AG04450 (cell line): ENCODE results near the gene C1orf174. TPM values are rescaled to one million over a fixed set of nuclear protein-coding genes. Genes with fewer than 3 reads are reported as not detected.

Experiments
- CTCF ChIA-PET: fragments of 300-600, 350-600 bp; formaldehyde crosslinking; extraction: SDS; loops from one replicate; lab custom pipeline; 2022; ENCODE audit warnings: antibody characterized with exemption, inconsistent platforms; lab: Charles Lee
- POLR2A ChIA-PET: fragments of 350-600 bp; formaldehyde crosslinking; extraction: SDS; loops from one replicate; lab custom pipeline; 2021; ENCODE audit warnings: antibody characterized with exemption, inconsistent platforms; lab: Yijun Ruan, JAX
- DNase-seq: peaks from one replicate; pipeline ENCODE4 v3.0.0-alpha.2; 2011; ENCODE audit warnings: low read depth, low spot score
- H3K27ac ChIP-seq: one replicate; pipeline ENCODE4 v1.5.1; 2012; ENCODE audit warnings: low read depth, low read length, control low read depth
- H3K27me3 ChIP-seq: one replicate; pipeline ENCODE4 v1.6.0; 2012; ENCODE audit warnings: low read length; ENCODE audit not compliant: control insufficient read depth, insufficient read depth
- H3K4me3 ChIP-seq: 2 replicates; pipeline ENCODE4 v1.5.1; 2011; ENCODE audit warnings: mild to moderate bottlenecking, low read depth, low read length, control low read depth
- H3K9me3 ChIP-seq: 2 replicates; pipeline ENCODE4 v1.5.1; 2012; ENCODE audit warnings: low read length; ENCODE audit not compliant: control insufficient read depth, insufficient read depth
- polyA plus RNA-seq: library from polyadenylated mRNA; depleted of rRNA; stranded (reverse); fragments of >200 nt; gene quantifications from 2 replicates; pipeline ENCODE4 v1.2.3, GENCODE V29; 2011
- TF ChIP-seq, protein P1 (sequence below): IDR thresholded peaks from 2 replicates; pipeline ENCODE4 v1.5.1; 2011; ENCODE audit warnings: low read depth, low read length, control low read depth, inconsistent platforms

The C1orf174 gene
- polyA plus RNA-seq, 1 experiment = 20.7 TPM

DNA sequence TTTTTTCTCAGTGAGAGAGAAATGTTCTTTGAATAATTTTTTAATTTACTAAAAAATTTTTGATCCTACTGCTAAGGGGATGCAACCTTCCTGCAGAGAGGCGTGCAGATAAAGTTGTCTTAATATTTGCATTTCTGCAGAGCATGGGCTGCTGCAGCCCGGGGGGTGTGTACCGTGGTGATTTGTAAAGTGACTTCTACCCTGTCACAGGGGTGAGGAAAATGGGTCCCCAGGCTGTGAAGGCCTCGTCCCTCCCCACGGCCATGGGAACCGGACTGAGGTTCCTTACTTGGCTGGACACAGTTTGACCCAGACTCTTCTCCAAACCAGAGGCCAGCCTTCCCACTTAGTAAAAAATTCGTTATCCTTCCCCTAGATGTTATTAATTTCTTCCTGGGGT is 9.5 kb upstream of the C1orf174 start:
- POLR2A ChIA-PET = no interaction called here
- Histone ChIP-seq H3K4me3 (no peak overlapping the region), H3K9me3 (peaks cover 4% of the 10 kb centered on the region; the same call in 1 of the 2 replicates), H3K27me3 (peaks cover 20% of the 10 kb centered on the region), H3K27ac (no peak overlapping the region)
- CTCF ChIA-PET = no interaction called here
- DNase-seq = no peak
- TF ChIP-seq, protein P1, sequence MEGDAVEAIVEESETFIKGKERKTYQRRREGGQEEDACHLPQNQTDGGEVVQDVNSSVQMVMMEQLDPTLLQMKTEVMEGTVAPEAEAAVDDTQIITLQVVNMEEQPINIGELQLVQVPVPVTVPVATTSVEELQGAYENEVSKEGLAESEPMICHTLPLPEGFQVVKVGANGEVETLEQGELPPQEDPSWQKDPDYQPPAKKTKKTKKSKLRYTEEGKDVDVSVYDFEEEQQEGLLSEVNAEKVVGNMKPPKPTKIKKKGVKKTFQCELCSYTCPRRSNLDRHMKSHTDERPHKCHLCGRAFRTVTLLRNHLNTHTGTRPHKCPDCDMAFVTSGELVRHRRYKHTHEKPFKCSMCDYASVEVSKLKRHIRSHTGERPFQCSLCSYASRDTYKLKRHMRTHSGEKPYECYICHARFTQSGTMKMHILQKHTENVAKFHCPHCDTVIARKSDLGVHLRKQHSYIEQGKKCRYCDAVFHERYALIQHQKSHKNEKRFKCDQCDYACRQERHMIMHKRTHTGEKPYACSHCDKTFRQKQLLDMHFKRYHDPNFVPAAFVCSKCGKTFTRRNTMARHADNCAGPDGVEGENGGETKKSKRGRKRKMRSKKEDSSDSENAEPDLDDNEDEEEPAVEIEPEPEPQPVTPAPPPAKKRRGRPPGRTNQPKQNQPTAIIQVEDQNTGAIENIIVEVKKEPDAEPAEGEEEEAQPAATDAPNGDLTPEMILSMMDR = no peak

DNA sequence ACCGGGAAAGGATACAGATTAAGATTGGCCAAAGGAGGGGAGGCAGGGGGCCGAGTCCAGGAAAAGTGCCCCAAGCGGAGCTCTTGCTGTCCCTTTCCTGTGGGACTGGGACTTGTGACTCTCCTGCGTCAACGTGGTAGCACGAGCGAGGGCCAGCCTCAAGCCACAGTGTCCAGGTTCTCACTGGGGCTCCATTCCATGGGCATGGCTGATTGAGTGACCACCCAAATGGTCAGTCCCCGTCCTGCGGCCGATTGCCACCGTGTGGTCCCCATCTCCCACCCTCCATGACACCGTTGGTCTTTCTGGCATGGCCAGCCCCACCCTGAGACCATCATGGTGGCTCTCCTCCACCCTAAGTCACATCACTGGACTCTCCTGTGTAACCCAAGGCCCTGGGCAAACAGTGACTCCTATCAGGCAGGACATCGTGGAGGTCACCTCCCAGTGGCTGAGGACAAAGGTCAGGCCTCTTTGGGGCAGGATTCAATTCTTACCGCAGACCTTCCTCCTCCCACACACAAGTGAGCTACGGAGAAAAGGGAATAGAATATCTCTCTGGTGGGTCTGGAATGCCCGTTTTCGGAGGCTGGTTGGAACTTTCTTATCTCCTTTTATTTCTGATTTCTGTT is 8.9 kb upstream of the C1orf174 start:
- H3K27ac ChIP-seq = no peak overlapping the region
- no peak for DNase-seq
- POLR2A ChIA-PET = no interaction called here
- CTCF ChIA-PET = no interaction called here
- no peaks in the 10 kb centered on the region; the same call in 1 of the 2 replicates for H3K9me3 ChIP-seq
- H3K4me3 ChIP-seq = no peak overlapping the region
- TF ChIP-seq, protein P1 = no peak
- peaks cover 20% of the 10 kb centered on the region for H3K27me3 ChIP-seq

DNA sequence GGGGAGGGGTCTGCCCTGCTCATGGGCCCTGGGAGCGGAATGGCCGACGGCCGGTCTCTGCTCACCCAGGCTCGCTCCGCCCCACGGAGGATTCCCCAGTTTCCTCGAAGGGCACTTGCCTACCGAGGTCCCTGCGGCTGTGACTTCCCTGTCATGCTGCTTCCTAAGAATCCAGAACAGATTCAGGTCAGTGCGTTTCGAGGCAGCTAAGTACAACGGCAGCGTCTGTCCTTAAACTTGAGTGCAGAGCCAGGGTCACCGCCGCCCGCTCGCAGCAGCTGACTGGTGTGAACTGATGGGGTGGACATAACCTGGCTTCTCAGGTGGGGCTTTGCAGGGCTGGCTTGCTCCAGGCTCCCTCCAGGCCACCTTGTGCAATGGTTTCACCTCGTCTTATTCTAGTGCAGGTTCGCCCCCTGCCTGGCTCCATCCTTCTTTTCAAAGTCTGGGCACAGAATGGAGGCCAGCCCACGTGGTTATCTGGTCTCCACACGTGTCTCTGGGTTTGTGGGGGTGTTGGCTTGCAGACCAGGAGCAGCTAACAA is 7.6 kb upstream of the C1orf174 start:
- Histone ChIP-seq H3K9me3 (no peaks in the 10 kb centered on the region; the same call in 1 of the 2 replicates), H3K27me3 (peaks cover 20% of the 10 kb centered on the region), H3K27ac (no peak overlapping the region), H3K4me3 (no peak overlapping the region)
- ChIA-PET CTCF (interaction anchor here (0.6 kb wide), 1 partner anchor 526 kb away, joined by 3 read pairs; no protein-coding TSS in a partner anchor), POLR2A (no interaction called here)
- DNase-seq = no peak
- TF ChIP-seq, protein P1 = no peak

DNA sequence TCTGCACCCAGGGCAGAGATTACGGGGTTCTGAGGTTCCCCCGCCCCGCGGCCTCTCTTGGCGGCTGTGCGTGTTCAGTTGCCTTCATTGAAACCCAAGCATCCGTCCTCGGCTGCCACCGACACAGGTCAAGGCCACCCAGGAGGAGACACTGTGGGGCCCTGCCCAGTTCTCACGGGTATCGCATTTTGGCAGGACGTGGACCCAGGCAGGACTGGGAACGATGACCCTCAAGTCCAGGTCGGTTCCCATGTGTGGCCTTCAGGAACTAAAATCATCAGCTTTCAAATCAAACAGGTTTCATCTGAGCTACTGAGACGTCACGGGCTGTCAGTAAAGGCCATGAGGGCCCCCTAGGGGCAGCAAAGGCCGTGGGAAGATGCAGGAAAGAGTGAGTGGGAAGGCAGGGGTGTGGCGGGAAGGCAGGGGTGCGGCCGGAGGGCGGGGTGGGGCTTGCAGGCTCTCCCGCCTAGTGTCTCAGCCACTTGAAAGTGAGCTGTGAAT is 7.0 kb upstream of the C1orf174 start:
- no peak overlapping the region for H3K4me3 ChIP-seq
- no peak for DNase-seq
- TF ChIP-seq, protein P1 = no peak
- ChIA-PET CTCF (no interaction called here), POLR2A (no interaction called here)
- H3K9me3 ChIP-seq = no peaks in the 10 kb centered on the region; the same call in 1 of the 2 replicates
- H3K27me3 ChIP-seq = peaks cover 20% of the 10 kb centered on the region
- no peak overlapping the region for H3K27ac ChIP-seq

DNA sequence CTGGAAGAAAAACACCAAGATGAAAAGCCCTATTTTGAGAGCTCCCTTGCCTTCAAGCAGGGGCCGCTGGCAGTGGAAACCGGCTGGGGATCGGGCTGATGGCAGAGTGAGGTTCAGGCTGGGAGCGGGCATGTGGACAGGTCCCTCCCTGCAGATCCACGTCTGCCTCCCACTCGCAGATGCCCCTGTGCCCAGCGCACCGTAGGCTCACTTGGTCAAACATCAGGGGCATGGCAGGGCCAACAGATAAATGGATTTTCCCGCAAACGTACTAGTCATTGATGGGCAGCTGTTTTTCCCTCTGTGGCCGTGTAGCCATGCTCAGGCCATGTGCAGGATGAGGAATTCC is 6.6 kb upstream of the C1orf174 start:
- TF ChIP-seq, protein P1 = no peak
- POLR2A ChIA-PET = no interaction called here

More for the DNA sequence above, 6.6 kb upstream of the C1orf174 start:
- Histone ChIP-seq H3K9me3 (no peaks in the 10 kb centered on the region; the same call in 1 of the 2 replicates), H3K4me3 (no peak overlapping the region), H3K27ac (no peak overlapping the region), H3K27me3 (peaks cover 19% of the 10 kb centered on the region)
- no peak for DNase-seq
- CTCF ChIA-PET = no interaction called here
